ENCODE data around the gene AAGAB.

DNA sequence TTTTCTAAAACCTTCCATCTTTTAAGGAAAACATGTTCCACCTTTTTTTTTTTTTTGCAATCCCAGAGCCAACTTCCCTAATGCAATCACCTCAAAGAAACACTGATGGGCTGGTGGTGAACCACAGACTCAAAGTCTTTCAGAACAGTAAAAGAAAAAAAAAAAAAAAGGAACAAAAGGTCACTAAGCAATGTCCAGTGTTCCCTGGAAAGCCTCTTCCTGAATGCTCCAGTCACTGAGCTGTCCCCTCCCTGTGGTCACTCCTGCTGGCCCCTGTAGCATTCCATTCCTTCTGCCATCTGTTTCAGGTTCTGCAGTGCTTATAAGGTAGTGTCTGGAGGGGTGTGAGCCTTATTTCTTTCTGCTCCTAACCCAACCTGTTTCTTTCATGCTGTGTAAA, 53.3 kb downstream of the AAGAB start:
- TF ChIP-seq BHLHE40 (IDR thresholded peaks at IDR 0.05; ENCODE audit: borderline replicate concordance) (no peak), NFRKB (IDR thresholded peaks at IDR 0.05) (no peak), FOXM1 (IDR thresholded peaks at IDR 0.05; ENCODE audit: borderline replicate concordance) (no peak), ARNT (IDR thresholded peaks at IDR 0.05) (no peak), SUZ12 (IDR thresholded peaks at IDR 0.05) (no peak), SP1 (IDR thresholded peaks at IDR 0.05) (no peak)
